ENCODE results near the gene NRBF2. TPM values are rescaled to one million over a fixed set of nuclear protein-coding genes. Genes with fewer than 3 reads are reported as not detected.

NRBF2 gene
- total RNA-seq, 6 donors from 2014 or later, result 8.8 to 23.5 (median 16.9) TPM

DNA sequence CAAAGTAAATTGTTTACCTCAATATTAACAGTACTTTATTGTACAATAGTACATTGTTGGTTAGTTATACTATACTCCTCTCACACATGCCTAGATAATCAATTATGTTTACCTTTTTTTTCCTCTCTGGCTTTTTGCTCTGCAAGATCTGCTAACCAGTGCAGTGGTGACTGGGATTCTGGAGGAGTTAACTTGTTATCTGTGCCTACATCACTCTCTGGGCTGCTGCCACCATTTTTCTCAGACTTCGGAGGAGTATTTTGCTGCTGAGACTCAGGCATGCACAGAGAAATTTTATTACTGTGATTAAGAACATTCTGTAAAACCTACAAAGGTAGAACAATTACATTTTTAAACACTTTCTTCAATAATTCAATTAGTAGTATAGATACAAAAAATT lies 59.7 kb downstream of the NRBF2 start:
- WGBS, 2 donors, result 69 to 77% methylated on average over 1 of the region's 1 CpG
- peaks cover 0 to 3% (median 0%) of the 10 kb centered on the region in 4 donors for H3K4me1 ChIP-seq
- no peak for DNase-seq
- TF ChIP-seq POLR2A (IDR thresholded peaks at IDR 0.05) (no peak), CTCF (IDR thresholded peaks at IDR 0.05) (no peak), EP300 (IDR thresholded peaks at IDR 0.05) (no peak), POLR2AphosphoS5 (IDR thresholded peaks at IDR 0.05) (no peak)
- H3K27me3 ChIP-seq, result no peaks in the 10 kb centered on the region
- H3K4me3 ChIP-seq, result no peak overlapping the region
- no peaks in the 10 kb centered on the region for H3K9me3 ChIP-seq
- H3K36me3 ChIP-seq, result peaks cover 19 to 99% (median 63%) of the 10 kb centered on the region in 4 donors
- no peak overlapping the region for H3K27ac ChIP-seq
- ATAC-seq (ENCODE audit: low FRiP score in 2 of 2), result peak in 1 of 2 donors; percentile 21

GRCh38 chr10:63197344-63198092 lies 64.4 kb downstream of the NRBF2 start:
- TF ChIP-seq EP300 (IDR thresholded peaks at IDR 0.05) (no peak), POLR2AphosphoS5 (IDR thresholded peaks at IDR 0.05) (no peak), CTCF (IDR thresholded peaks at IDR 0.05) (no peak), POLR2A (IDR thresholded peaks at IDR 0.05) (no peak)
- 77 to 89% methylated on average over 2 of the region's 2 CpGs for WGBS, 2 donors
- Histone ChIP-seq H3K4me3 (no peak overlapping the region), H3K27me3 (no peaks in the 10 kb centered on the region), H3K27ac (no peak overlapping the region), H3K36me3 (peaks cover 0 to 85% (median 42%) of the 10 kb centered on the region in 4 donors), H3K4me1 (peaks cover 0 to 3% (median 0%) of the 10 kb centered on the region in 4 donors), H3K9me3 (no peaks in the 10 kb centered on the region)
- ATAC-seq (ENCODE audit: low FRiP score in 2 of 2), result peak in 1 of 2 donors; percentile 76
- DNase-seq, result no peak

DNA sequence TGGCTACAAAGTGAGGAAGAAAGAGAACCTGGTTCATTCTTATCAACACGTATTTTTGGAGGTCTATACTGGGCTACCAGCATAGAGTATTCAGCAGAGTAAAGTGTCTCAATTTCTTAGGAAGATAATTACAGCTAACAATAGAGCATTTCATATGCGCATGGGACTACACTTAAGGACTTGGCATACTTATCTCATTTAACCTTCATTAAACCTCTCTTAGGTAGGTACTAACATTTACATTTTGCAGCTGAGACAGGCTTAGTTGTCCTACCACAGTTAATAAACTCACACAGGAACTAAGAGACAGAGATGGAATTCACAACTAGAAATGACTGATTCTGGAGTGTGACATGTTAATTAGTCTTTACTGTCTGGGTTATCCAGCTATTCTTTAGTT lies 66.6 kb downstream of the NRBF2 start:
- DNase-seq, result no peak
- H3K27ac ChIP-seq, result no peak overlapping the region
- ATAC-seq (ENCODE audit: low FRiP score in 2 of 2), result no peak
- no peaks in the 10 kb centered on the region for H3K9me3 ChIP-seq
- no peak for TF ChIP-seq POLR2AphosphoS5 (IDR thresholded peaks at IDR 0.05)
- no peak for TF ChIP-seq POLR2A (IDR thresholded peaks at IDR 0.05)
- no peak for TF ChIP-seq EP300 (IDR thresholded peaks at IDR 0.05)
- no peak for TF ChIP-seq CTCF (IDR thresholded peaks at IDR 0.05)
- no peaks in the 10 kb centered on the region for H3K27me3 ChIP-seq
- WGBS, 2 donors, result 94 to 98% methylated on average over 2 of the region's 2 CpGs
- H3K4me3 ChIP-seq, result no peak overlapping the region
- peaks cover 0 to 5% (median under 1%) of the 10 kb centered on the region in 4 donors for H3K4me1 ChIP-seq
- H3K36me3 ChIP-seq, result peaks cover 0 to 63% (median 34%) of the 10 kb centered on the region in 4 donors

DNA sequence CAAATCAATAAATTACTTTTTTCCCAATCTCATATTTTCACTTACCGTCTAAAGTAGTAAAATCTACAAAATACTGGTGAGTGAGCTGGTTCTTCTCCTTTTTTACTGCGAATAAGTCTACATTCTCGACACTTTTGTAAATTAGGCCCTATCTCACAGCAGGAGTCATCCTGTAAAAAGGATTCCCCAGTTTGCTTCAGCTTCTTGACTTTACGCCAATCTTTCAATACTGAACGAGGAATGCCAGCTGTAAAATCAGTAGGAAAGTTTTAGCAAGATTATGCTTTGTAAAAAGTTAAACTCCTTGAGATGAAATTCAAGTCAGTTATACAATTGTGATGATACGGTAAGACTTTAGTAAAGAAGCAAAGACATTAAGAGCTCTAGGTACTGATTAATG lies 67.3 kb downstream of the NRBF2 start:
- peaks cover 0 to 6% (median 3%) of the 10 kb centered on the region in 4 donors for H3K4me1 ChIP-seq
- H3K27me3 ChIP-seq, result no peaks in the 10 kb centered on the region
- no peak overlapping the region for H3K27ac ChIP-seq
- ATAC-seq (ENCODE audit: low FRiP score in 2 of 2), result no peak
- 73 to 77% methylated on average over 6 of the region's 6 CpGs for WGBS, 2 donors
- H3K9me3 ChIP-seq, result no peaks in the 10 kb centered on the region
- no peak overlapping the region for H3K4me3 ChIP-seq
- no peak for DNase-seq
- H3K36me3 ChIP-seq, result peaks cover 0 to 56% (median 31%) of the 10 kb centered on the region in 4 donors
- no peak for TF ChIP-seq POLR2A (IDR thresholded peaks at IDR 0.05)
- TF ChIP-seq EP300 (IDR thresholded peaks at IDR 0.05), result no peak

- WGBS, 2 donors, result 0% methylated on average over 1 of the region's 1 CpG
- H3K4me1 ChIP-seq, result peaks cover 3 to 12% (median 6%) of the 10 kb centered on the region in 4 donors
- H3K36me3 ChIP-seq, result peaks cover 0 to 54% (median 24%) of the 10 kb centered on the region in 4 donors
- H3K9me3 ChIP-seq, result no peaks in the 10 kb centered on the region
- TF ChIP-seq POLR2A (IDR thresholded peaks at IDR 0.05), result no peak
- no peak for TF ChIP-seq POLR2AphosphoS5 (IDR thresholded peaks at IDR 0.05)
- no peak for TF ChIP-seq EP300 (IDR thresholded peaks at IDR 0.05)
- TF ChIP-seq CTCF (IDR thresholded peaks at IDR 0.05), result no peak
- ATAC-seq (ENCODE audit: low FRiP score in 2 of 2) (no peak), DNase-seq (no peak)
- H3K27ac ChIP-seq, result no peak overlapping the region
- H3K27me3 ChIP-seq, result no peaks in the 10 kb centered on the region
- H3K4me3 ChIP-seq, result no peak overlapping the region
Observed at GRCh38 chr10:63201118-63201517, 68.0 kb downstream of the NRBF2 start.

Small RNA genes lying within 50 kb of the gene (small RNA-seq; reads per million reads assigned to genes)
- 0 reads per million in 4 donors for gene RNU6-543P

Measured in upper lobe of left lung (tissue), 6 donors.